ENCODE results near the gene CIRBP.

The CIRBP gene

GRCh38 chr19:1239796-1240737 is 29.1 kb upstream of the CIRBP start:
- no peak overlapping the region for H3K27ac Mint-ChIP-seq
- peak; percentile 75 for TF ChIP-seq CTCF (IDR thresholded peaks at IDR 0.05)
- H3K4me3 Mint-ChIP-seq, result peak overlapping the region; percentile 82
- no peaks in the 10 kb centered on the region for H3K36me3 Mint-ChIP-seq (ENCODE audit: low read depth)
- H3K27me3 Mint-ChIP-seq (ENCODE audit: low read depth, poor library complexity), result no peaks in the 10 kb centered on the region
- no peaks in the 10 kb centered on the region for H3K9me3 Mint-ChIP-seq
- H3K4me1 Mint-ChIP-seq, result peaks cover 34% of the 10 kb centered on the region
- peak; percentile 96 for DNase-seq

GRCh38 chr19:1240925-1241324 is 28.2 kb upstream of the CIRBP start:
- Mint-ChIP-seq H3K27ac (no peak overlapping the region), H3K4me3 (peak overlapping the region; percentile 78), H3K9me3 (no peaks in the 10 kb centered on the region), H3K36me3 (ENCODE audit: low read depth) (no peaks in the 10 kb centered on the region), H3K27me3 (ENCODE audit: low read depth, poor library complexity) (no peaks in the 10 kb centered on the region), H3K4me1 (peaks cover 34% of the 10 kb centered on the region)
- TF ChIP-seq CTCF (IDR thresholded peaks at IDR 0.05), result no peak
- DNase-seq, result no peak

- no peak for TF ChIP-seq CTCF (IDR thresholded peaks at IDR 0.05)
- DNase-seq, result peak; percentile 90
- no peaks in the 10 kb centered on the region for H3K9me3 Mint-ChIP-seq
- peaks cover 36% of the 10 kb centered on the region for H3K4me1 Mint-ChIP-seq
- H3K4me3 Mint-ChIP-seq, result peak within 1 kb of the TSS; percentile 84
- H3K27ac Mint-ChIP-seq, result no peak within 1 kb of the TSS
- H3K36me3 Mint-ChIP-seq (ENCODE audit: low read depth), result no peaks in the 10 kb centered on the region
- no peaks in the 10 kb centered on the region for H3K27me3 Mint-ChIP-seq (ENCODE audit: low read depth, poor library complexity)
These were observed 27.6 kb upstream of the CIRBP start, which contains the start of gene ATP5F1D for GRCh38 chr19:1241417-1242095. TSS of gene ATP5F1D (plus strand) at chr19:1241751. CDS start at chr19:1241851, 100 bp downstream.

GRCh38 chr19:1243768-1244692 is 25.1 kb upstream of the CIRBP start:
- peak; percentile 87 for TF ChIP-seq CTCF (IDR thresholded peaks at IDR 0.05)
- Mint-ChIP-seq H3K4me3 (peak overlapping the region; percentile 60), H3K36me3 (ENCODE audit: low read depth) (no peaks in the 10 kb centered on the region), H3K4me1 (peaks cover 30% of the 10 kb centered on the region), H3K27ac (no peak overlapping the region), H3K27me3 (ENCODE audit: low read depth, poor library complexity) (no peaks in the 10 kb centered on the region), H3K9me3 (no peaks in the 10 kb centered on the region)
- peak; percentile 89 for DNase-seq

- Mint-ChIP-seq H3K4me1 (peaks cover 24% of the 10 kb centered on the region), H3K27me3 (ENCODE audit: low read depth, poor library complexity) (no peaks in the 10 kb centered on the region), H3K36me3 (ENCODE audit: low read depth) (no peaks in the 10 kb centered on the region), H3K9me3 (no peaks in the 10 kb centered on the region), H3K4me3 (peak overlapping the region; percentile 60), H3K27ac (no peak overlapping the region)
- TF ChIP-seq CTCF (IDR thresholded peaks at IDR 0.05), result peak; percentile 12
- DNase-seq, result no peak
These were observed 24.3 kb upstream of the CIRBP start for GRCh38 chr19:1244693-1245451.
